Activated CD8-positive, alpha-beta memory T cell treated with anti-CD3 and anti-CD28 coated beads for 48 hours (primary cell): ENCODE results near the gene PIH1D2.
"Not testable (repeated sequence)": the region's sequence is repeated elsewhere in the genome, so short reads cannot be mapped to it uniquely, and the experiment has no call there.

ENCODE experiments used
- DNase-seq, 3 experiments: peaks; one replicate each; pipeline ENCODE4 v3.0.0-alpha.2; 2020; ENCODE audit warnings: low read depth in 2 of 3, low spot score in 2 of 3

The PIH1D2 gene, protein sequence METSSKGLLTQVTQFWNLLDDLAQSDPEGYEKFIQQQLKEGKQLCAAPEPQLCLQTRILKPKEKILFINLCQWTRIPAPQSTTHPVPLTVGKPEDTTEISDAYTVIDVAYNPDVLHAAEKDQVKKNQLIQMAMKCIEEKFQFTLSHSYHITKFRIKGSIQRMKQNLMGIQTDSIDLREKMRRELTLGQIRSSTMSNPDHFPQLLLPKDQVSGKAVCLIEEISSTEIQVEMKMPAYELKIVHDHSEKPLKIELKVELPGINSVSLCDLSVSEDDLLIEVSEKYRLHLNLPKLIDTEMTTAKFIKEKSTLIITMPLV

DNA sequence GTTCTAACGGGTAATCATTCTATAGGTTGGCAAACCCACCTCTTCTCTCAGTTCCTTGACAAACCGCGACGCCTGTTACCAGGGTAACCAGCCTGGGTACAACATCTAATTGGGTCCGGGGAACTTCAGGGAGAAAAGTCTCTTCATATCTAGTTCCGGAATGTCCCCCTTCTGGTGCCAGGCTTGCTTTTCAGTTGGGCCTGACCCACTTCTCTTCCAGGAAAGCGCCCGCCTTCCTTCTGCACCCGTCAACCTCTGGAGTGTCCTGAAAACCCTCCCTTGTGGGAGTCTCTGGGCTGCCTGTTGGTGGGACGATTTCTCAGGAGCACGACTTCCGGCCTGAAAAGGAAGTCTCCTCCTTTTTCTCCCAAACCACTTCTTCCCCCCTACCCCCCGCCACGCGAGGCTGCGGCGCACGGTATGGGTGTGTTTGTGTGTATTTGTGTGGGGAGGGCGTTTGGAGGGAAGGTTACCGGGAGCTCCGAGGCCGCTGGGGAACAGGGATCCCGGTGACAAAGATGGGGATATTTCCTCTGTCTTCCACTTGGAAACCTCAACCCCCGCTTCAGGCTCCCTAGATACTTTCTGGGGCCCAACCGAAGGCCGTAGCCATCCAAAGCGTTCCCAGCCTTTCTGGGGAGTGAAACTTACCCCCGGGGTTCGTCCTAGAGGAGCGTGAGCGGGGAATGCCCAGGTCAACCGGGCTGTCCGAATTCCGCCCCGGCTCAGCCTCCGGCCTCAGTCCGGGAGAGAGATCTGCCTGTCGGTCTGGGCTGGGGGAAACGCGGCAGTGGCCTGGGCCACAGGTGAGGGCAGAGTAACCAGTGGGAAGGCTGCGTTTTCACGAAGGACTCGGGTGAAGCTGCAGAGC is at the start of gene PIH1D2, which contains the start of gene NKAPD1:
TSS of gene PIH1D2 (minus strand) at position 77 of the 871 bp plus-strand sequence. CDS start 843 bp downstream, outside the sequence.
TSS of gene NKAPD1 (plus strand) at position 359 of the 871 bp plus-strand sequence. CDS start 1,276 bp downstream, outside the sequence.
- DNase-seq, result peak; percentile 51 to 69 (median 53)

DNA sequence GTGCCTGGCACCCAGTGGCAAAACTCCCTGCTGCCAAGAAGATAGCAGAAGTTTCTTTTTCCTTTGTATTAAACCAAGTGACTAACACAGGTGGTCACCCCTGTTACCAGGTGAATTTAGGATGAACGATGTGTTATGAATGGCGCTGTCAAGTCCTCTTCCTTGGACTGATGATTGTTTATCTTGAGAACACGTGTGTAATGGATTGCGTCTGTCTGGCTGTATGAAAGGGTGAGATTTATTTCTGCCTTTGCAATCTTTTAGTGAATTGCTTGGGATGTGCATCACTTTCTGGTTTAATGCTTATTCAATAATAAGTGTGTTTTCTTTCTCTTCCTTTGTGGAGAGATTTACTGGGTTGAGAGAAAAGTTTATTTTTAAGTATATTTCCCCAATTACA is 49.3 kb upstream of the PIH1D2 start:
- no peak for DNase-seq

DNA sequence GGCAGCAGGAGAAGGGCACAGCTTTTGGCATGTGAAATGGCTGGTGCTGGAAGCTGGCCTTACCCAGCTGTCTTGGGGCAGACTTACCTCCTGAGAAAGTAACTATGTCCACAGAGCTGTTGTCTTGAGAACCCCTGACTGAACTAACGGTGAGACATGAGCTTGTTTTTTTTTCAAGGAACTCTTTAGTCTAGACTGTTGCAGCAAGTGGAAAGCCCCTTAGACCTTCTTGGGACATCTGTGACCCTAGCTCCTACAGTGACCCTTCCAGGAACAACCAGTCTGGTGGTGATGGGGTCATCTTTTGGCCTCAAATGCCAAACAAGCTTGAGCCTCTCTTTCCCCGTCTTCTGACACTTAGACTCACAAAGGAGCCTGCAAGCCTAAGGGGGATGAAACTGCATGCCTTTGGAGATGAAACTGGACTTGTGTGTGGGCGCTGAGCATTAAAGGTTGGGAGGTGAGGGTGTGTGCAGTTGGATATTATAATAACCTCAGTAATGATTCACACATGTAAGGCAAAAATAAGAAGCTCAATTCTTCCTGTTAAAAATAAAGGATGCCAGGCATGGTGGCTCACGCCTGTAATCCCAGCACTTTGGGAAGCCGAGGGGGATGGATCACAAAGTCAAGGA is 48.3 kb upstream of the PIH1D2 start:
- DNase-seq, result no peak

DNA sequence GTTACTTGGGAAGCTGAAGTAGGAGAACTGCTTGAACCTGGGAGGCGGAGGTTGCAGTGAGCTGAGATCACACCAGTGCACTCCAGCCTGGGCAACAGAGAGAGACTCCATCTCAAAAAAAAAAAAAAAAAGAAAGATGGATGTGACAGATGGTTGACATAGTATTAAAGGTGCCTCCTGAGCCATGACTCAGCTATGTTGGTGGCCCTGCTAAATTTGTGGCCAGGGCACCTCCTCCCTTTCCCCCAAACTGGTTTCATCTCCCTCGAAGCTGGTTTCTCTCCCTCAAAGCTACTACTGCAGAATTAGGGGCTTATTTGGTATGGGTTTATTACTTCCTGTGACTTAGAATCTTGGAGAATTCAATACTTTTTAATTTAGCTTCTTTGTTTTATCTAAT is 44.4 kb upstream of the PIH1D2 start:
- DNase-seq, result no peak

DNA sequence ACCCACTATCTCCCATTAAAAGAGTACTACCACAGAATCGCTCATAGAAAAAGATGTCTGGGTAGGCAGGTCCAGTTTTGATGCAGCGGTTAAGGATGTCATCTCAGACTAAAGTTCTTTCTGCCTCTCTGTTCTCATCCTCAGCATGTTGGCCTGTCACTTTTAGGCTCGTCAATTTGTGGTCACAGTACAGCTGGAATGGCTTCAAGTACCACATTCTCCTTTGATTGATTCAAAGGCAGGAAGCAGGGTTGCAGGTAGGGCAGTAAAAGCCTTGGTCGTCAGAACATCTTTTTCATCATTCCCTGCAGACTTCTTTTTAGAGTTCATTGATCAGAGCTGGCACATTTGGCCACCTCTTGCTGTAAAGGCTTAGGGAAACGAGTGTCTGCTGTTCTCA is 41.6 kb upstream of the PIH1D2 start:
- DNase-seq, result no peak

DNA sequence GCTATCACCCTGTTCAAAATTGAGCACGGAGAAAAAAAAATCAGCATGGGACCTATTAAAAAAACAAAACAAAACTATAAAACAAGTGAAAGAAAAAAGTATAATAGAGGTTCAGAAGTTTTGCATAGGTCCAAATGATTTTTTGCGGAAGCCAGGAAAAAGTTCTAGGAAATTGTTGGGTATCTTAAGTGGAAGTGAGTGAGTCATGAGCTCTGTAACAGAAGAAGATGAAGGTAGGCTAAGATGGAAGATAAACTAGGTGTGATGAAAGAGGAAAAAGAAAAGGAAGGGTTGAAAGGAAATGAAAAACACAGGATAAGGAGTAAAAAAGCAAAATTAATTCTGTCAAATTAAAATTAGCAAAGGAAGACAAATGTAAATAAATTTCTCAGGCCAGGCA is 40.6 kb upstream of the PIH1D2 start:
- DNase-seq, result no peak

DNA sequence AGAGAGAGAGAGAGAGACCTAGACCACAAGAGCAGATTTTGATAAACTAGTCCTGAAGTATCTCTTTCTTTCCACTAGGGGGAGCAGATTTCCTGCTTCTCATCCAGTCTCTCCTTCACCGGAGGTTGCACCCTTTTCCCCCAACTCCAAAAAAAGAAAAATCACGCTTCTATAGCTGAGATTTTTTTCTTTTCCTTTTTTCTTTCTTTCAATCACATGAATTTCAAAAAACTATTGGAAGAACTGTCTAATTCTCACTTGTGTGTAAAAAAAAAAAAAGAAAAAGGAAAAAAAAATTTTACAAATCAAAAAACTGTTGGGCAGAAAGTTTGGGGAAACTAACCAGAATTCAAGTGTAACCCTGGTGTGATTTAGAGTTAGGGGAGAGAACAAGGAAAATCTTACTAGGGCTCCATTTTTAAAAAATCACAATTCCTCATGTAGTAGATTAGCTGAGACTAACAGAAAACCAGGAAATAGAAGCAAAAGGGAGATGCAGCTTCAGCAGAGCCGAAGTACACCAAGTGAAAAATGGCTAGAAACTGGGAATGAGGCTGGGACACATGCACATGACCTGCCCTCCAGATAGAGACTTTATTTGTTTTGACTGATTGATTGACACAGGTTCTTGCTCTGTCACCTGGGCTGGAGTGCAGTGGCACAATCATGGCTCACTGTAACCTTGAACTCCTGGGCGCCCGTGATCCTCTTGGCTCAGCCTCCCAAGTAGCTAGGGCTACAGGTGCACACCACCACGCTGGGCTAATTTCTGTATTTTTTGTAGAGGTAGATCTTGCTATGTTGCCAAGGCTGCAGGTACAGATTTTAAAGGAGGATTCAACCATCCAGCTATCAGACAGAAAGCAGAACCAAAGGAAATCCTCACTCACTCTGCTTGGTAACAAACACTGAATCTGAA is 40.0 kb upstream of the PIH1D2 start:
- DNase-seq, result no peak

DNA sequence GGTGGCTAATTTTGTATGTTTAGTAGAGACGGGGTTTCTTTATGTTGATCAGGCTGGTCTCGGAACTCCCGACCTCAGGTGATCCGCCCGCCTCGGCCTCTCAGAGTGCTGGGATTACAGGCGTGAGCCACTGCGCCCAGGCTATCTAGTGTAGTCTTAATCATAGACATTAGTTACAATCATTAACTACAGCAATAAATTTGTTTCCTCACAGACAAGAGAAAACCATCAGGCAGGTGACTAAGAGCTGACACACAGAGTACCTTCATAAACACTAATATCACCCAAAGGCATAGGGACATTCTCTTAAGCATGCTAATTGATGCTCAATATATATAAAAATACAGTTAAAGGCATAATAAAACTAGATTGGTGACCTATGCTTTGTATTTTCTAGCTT is 32.3 kb upstream of the PIH1D2 start:
- DNase-seq, result no peak

DNA sequence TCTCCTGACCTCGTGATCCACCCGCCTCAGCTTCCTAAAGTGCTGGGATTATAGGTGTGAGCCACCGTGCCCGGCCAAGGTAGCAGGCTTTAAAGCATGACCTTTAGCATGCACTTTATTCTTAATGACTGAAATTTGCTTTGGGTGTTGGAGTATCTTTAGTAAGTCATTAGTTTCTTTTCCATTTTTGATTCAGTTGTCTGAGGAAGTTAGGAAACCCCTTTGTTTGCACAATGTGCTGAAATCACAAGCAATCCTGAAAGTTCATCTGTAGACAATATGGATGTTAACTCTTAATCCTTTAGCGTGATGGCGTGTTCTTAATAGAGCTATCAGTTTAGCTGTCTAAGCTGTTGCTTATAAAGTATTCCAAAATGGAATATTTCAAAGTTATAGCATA is 29.6 kb upstream of the PIH1D2 start:
- DNase-seq, result no peak

DNA sequence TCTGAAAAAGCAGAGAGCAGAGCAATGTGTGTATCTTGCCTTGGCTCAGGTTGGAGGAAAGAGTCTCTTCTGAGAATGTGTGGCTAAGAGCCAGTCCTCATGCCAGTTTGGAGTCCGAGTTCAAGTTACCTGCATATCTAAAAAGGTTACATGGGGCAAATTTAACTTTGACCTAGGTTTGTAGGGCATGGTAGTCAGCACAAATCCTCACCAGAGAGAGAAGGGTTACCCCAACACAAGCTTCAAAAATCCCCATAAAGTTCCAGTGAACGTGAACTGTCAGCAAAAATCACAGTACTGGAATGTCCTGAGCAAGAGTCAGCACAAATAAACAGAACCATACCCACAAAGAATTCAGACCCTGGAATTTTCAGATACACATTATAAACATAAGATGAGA is 26.6 kb upstream of the PIH1D2 start:
- DNase-seq, result no peak

DNA sequence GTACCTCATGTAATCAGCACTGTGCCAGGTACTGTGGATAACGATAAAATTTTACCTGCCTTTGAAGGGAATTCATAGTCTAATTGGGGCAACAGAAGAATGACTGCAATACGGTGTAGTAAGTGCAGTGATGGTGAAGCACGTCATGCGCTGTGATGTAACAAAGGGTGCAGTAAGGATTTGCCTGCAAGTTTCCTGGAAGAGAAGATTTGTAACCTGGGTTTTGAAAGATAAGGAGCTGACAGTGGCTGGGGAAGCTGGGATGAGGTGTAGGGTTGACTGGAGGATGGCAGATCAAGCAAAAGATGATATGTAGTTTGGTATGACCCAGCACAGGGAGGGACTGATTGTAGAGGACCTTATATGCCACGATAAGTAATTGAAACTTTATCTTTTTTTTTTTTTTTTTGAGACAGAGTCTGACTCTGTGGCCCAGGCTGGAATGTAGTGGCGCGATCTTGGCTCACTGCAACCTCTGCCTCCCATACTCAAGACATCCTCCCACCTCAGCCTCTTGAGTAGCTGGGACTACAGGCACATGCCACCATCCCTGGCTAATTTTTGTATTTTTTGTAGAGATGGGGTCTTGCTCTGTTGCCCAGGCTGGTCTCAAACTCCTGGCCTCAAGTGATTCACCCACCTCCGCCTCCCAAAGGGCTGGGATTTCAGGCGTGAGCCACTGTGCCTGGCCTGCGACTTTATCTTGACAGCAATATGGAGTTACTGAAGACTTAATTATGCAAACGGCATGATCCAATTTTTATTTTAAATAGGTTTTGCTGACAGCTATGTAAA is 24.1 kb upstream of the PIH1D2 start:
- DNase-seq, result no peak

DNA sequence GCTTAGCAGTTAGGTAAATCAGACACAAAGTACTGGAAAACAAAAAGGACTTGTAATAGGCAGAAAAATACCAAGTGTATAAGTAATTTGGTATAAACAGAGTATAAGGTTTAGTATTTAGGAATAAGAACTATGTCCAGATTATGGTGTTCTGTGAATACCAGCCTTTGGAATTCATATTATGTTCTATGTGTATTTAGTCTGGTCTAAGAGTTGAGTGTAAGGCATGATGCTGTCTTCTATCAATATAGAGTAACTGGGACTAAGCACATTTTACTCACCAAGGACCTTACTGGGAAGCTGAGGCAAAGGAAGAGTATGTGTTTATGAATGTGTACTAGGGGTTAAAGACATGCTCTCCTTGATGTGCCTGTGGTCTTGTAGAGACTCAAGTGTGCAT is 22.4 kb upstream of the PIH1D2 start:
- no peak for DNase-seq

DNA sequence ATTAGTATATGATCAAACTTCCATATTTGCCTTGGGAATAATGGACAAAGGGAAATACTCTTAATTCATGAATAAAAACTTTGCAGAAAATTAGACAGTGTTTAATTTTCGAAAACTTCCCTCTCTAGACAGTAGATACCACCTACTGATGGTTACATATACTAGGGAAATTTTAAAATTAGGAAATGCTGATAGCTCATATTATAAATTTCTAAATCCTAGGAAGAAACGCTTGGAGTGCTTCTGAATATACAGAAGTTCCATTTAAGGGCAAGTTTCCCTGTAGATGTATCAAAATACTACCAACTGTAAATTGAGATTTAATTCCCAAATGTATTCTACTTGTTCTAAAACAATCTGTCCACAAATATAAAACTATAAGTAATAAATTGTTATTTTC is 21.5 kb upstream of the PIH1D2 start:
- DNase-seq, result not testable (repeated sequence)

DNA sequence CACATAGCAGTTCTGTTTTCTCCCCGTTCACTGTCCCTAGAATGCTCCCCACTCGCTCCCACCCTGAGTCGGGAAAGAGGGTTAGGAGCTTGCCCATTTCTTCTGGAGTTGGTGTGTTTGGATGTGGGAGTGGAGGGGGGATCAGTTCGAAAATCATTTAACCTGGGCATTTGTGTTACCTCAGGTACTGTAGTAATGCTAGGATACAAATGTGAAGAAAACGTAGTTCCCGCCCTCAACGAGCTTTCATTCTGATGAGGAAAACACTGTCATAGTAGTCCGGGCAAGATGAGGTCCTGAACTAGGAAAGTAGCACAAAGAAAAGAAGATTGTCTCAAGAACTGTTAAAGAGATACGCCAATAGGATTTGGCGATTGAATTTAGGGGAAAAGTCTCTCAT is 13.4 kb upstream of the PIH1D2 start:
- DNase-seq, result no peak

DNA sequence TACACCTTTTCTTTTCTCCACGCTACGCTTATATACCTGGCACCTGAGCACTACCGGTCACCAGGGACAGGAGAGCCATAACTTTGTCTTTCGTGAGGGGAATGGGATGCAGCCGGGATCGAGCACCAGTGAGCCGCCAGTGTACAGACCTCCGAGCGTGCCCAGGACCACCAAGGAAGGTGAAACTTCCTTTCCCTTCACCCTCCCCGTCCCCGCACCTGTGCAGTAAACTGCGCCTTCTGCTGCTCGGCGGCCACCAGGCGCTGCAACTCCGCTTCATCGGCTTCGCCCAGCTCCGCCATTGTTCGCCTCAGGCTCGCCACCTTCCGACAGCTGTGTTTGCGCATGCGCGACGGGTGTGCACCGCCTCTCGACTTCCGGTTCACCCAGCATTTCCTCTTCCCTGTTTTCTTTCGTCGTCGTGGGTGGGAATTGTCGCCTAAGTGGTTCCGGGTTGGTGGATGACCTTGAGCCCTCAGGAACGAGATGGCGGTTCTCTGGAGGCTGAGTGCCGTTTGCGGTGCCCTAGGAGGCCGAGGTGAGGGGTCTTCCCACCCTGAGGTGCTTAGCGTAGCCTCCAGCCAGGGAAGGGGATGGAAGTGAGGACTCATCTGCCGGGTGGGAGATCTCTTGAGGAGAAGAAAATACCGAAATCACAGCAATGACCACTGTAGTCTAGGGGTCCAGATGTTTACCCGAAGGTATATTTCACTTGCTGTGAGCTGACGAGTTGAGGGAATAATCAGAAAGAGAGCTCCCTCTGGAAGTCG is 12.8 kb upstream of the PIH1D2 start, which contains the start of the genes SDHD and TIMM8B:
TSS of gene SDHD (plus strand) at position 452 of the 770 bp plus-strand sequence. CDS start at position 487, 35 bp downstream.
TSS of gene TIMM8B (minus strand) at position 335 of the 770 bp plus-strand sequence. CDS start at position 302, 33 bp downstream.
- DNase-seq, result peak; percentile 81 to 92 (median 88)

DNA sequence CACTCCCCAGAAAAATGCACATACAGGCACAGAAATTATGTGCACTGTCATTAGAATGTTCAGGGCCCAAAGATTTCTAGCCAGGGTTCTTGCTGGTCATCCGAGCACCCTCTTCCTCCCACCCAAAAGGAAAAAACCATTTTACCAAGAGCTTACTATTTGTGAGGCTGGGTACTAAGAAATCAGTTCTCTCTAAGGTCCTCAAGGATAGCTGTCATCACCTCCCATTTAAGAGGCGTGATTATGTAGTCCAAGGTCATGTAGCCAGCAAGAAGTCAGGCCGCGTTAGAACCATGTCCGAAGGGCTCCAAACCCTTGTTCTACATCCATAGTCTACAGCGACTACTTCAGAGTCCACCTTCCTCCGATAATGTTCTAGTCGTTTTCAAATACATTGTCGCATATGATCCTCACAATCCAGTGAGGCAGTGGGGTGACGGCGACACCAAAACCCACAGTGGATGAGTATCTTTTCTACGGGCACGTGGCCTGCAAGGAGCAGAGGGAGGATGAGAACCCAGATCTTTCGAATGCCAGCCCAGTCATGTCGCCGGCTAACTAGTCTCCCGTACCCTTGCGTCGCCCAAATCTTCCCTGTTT is 12.1 kb upstream of the PIH1D2 start:
- peak in 2 of 3 experiments; percentile 18 for DNase-seq

DNA sequence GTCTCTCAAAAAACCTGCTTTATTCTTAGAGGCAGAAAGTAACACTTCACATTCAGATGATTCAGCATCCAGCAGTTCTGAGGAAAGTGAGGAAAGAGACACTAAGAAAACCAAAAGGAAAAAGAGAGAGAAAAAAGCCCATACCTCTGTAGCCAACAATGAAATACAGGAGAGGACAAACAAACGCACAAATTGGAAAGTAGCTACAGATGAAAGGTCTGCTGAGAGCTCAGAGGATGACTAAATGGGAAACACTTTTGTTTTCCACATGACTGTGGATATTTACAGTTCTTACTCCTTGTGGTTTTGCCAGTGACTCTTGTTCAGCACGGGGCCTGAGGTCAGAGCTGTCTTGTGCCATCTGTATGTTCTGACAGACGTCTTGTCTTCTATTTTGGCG is 8.9 kb upstream of the PIH1D2 start:
- DNase-seq, result no peak

DNA sequence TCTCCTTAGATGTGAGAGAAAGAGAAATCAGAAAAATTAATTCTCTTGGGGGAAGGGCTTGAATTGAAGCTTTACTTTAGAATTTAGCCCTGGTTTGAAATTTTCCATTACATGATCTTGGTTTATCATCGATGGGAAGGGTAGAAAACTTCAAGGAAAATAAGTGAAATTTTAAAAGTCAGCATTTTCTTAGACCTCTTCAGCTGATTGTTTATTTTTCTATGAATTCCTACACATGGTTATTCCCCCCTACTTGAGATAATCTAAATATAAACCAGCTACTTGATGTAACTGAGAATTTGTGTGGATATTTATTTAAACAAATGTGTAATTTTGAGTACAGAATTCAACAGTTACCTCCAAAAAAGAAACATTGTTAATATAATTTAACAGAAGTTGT is 10.9 kb downstream of the PIH1D2 start:
- no peak for DNase-seq
